ENCODE data around the gene NKD1. TPM values are rescaled to one million over a fixed set of nuclear protein-coding genes. Genes with fewer than 3 reads are reported as not detected.
A peak's percentile ranks its signal among the peaks of the same experiment; 100 is the strongest.

Gene NKD1
- total RNA-seq, 1 experiment from 2014 or later, result 0.06 TPM

DNA sequence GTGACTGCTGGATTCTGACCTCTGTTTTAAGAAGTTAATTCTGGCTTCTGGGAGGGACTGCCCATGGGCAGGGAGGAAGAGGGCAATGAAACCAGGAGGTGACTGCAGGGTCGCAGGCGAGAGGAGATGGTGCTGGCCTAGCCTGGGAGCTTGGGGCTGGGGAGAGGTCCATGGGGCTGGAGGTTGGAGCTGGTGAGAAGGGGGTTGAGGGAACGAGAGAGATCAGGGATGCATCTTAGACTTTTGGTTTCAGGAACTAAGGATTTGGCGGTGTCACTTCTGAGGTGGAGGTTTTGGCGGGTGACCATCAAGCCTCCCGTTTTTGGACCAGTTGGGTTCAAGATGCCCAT lies 64.6 kb downstream of the NKD1 start:
- DNase-seq (ENCODE audit: low read depth), result no peak

DNA sequence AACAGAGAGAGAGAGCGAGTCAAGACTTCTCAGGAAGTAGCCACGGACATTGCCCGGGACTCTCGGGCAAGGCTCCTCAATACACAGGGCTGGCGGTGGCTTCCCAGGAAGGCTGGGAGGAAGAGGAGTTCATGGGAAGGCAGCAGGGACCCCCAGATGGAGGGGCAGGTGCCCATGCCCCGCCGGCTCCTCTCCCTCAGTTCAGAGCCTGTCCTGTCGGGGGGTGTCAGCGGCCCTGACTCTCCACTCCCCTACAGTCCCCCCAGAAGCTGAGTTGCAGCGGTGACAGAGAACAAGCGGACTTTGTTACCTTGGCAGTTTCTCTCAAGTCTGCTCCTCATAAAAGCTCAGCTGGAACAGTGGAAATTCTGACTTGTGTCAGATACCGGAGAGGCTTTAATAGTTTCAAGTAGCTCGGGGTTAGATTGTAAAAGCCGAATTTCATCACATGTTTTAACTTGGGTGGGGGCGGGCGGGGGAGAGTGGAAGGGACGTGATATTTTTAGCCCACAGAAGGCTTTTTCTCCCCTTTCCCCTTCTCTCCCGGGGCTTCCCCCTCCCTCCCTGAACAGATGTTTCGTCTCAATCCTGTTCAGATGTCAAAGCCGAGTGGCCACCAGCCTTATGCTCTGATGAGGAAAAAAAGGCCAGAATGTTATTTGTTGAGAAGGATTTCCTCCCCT lies 65.2 kb downstream of the NKD1 start:
- peak; percentile 16 for DNase-seq (ENCODE audit: low read depth)

DNA sequence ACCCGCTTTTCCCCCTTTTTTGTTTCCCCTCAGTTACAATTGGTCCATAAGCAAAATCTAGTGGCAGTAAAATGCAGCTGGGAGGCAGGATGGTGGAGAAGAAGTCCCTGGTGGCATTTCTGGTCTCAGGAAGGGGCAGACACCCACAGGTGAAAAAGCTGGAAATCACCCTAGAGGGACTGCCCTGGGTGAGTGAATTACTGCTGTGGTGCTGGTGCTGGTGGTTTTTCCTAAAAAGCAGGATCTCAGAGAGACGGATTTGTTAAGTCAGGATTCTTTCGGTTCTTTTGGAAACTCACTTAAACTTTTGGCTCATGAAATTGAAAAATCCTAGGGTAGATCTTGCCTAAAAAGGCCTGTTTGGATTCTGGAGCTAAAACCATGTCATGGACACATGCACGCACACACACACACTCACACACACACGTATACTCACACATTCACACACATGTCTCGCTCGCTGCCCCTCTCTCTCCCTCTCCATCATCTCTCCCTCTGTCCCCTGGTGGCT lies 65.8 kb downstream of the NKD1 start:
- no peak for DNase-seq (ENCODE audit: low read depth)

DNA sequence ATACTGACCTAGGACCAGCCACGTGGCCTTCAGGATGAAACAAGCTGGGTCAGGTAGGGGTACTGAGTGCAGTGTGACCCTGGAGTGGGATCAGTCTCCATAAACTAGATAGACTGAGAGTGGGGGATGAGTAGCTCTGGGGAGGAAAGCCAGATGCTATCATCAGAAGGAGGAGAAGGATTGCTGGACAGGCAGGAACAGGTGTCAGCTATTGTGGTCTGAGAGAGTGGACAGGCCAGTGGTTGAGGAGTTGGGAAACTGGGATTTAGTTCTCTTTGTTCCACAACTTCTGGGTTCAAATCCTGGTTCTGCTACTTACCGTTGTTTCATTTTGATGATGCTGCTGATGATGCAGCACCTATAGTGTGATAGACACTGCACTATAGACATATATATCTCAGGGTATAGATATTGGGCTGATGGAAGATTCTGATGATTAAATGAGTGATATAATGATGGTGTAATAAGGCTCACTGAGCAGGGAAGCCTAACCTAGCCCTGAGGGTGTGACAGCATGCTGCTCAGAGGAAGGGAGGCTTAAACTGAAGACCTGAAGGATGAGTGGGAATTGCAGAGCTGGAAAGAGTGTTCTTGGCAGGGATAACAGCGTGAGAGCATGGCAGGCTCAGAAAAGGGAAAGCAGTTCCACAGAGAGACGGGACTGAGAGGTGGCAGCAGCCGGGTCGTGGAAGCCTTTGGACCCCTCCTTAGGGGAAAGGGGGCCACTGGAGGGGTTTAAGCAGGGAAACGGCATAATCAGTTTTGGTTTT lies 66.9 kb downstream of the NKD1 start:
- DNase-seq (ENCODE audit: low read depth), result peak; percentile 71

DNA sequence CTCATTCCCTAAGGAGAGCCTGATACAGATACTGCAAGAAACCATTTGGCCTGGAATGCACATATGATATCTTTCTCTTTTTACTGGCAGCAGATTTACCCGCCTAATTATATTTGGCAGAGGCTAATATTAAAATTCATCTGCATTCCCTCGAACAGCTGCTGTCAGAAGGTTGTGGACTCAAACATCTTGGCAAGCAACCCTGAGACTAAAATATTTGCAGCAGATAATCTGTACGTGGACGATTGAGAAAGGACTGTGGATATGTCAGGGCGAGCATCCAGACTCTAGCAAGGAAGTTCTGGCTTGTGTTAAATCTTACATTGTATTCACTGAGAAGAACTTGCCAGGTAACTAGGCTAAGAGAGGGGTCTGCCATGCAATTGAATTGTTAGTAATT lies 67.7 kb downstream of the NKD1 start:
- DNase-seq (ENCODE audit: low read depth), result peak; percentile 27

DNA sequence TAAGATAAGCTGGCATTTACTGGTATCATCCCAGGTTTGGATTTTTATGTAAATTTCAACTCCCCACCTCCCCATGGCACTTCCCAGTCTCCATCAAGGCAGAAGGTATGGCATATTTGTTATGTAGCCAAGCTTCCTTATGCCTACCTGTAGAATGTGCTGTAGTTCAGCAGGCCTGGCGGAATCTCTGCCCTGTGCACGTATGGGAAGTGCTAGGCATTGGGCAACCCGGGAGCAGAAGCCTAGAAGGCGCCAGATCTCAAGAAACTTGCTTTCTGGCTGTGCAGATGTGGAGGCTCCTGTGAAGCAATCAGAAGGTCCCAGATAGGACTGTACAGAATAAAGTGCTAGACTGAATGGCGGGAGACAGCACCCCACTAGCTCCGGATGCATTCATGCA lies 68.2 kb downstream of the NKD1 start:
- DNase-seq (ENCODE audit: low read depth), result no peak

DNA sequence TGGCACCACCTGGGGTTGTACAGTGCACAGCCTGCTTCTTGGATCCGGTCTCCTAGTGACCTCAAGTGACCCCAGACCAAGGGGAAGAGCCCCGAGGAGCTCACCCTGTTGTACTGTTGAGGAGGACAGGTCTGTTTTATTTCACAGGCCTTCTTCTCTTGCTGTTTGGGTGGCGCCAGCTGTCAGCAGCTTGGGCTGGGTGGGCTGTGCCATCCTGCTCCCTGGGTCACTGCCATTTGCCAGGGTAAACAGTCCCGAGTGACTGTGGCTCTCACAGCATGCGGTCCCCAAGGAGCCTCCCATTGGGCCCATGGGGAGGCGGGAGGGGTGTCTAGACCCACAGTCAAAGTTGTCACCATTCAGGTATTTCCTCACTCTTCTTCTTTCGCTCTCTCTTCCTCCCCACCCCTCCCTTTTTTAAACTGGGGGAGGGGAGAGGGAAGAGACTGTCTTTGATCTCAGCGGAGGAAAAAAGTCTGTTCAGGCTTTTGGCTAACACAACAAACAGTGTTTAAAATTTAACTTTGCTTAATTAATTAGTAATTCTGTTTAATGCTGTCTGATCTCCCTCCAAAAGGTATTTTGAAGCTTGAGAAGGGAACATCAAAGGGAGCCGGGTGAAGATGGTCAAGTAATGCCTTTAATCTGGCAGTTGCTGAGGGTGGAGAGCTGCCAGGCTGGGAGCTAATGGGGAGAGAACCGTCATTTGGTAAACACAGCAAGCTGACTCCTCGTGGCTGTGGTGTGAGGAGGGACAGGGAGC lies 68.9 kb downstream of the NKD1 start:
- DNase-seq (ENCODE audit: low read depth), result no peak

DNA sequence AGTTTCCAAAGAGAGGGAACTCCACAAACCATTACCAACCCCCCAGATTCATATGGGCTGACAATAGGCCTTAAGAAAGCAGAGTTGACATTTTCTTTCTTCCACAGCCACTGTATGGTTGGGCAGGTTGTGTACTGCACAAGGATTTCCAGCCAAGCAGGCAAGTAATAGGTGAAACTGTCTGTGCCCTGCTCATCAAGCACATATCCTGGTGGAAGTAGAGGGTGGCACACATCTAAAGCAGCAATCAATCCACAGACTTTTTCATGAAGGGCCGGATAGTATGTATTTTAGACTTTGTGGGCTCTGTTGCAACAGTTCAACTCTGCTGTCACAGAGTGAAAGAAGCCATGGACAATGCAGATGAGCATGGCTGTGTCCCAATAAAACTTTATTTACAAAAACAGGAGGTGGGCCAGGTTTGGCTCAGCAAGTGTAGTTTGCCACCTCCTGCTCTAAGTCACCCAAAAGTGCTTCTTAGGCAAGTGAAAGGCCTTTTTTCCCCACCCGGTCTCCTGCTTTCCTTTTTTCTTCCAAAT lies 69.5 kb downstream of the NKD1 start:
- DNase-seq (ENCODE audit: low read depth), result no peak

DNA sequence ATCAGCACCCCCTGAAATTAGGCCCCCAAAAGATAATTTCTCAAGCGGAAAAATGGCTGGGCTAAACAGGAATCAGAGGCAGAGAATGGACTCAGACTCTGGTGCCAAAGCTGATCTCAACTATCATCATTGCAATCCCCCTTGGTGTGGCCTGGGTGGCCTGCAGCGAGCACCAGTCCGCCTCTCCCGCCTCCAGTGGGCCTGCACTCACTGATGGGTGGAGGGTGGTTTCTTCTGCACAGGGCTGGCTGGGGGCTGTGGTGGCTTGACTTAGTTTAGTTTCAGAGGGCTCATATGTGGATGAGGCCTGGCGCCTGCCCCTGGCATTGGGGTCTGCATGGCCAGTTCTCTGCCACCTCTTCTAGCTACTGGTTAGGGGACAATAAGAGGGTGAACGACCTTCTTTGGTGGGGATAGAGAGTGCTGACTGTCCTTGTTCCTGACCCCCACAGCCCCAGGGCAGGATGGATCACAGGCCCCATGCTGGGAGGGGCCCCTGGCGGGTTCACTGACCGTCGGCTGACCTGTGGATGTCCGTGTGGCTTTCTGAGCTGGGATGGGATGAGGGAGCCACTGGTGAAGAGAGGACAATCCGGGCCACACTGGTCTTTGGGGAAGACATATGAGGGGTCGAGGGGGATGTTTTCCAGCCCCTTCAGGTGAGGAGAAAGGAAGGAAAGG lies 70.2 kb downstream of the NKD1 start:
- no peak for DNase-seq (ENCODE audit: low read depth)

DNA sequence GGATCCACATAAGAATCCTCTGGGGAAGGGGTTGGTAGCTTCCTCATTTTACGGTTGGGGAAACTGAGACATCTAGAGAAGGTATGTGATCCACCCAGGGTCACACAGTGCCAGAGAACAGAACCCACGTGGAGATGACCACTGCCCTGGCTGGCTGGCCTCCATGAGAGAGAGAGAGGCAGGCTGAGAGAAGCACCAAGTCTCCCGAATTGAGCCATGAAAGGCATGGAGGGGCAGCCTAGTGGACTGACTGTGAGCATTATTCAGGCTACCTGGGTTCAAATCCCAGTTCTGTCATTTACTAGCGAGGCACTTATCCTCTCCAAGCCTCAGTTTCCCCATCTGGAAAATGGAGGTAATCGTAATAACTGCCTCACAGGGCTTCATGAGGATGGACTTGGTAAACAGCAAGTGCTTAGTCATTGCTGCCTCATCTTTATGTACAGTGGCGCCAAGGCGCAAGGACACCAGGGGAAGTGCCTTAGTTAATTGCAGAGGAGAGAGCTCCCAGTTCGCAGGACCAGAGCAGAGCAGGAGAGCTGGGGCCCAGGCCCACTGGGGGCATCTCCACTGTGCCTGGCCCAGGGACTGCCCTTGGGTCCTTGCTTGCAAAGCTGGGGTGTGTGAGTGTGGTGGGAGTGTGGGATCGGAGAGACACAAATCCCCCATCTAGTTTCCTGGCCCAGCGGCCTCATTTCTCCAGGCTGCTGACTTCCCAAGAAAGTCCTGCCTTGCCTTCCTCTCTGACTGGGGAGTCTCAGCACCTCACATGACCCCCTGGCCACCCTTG lies 71.7 kb downstream of the NKD1 start:
- no peak for DNase-seq (ENCODE audit: low read depth)

DNA sequence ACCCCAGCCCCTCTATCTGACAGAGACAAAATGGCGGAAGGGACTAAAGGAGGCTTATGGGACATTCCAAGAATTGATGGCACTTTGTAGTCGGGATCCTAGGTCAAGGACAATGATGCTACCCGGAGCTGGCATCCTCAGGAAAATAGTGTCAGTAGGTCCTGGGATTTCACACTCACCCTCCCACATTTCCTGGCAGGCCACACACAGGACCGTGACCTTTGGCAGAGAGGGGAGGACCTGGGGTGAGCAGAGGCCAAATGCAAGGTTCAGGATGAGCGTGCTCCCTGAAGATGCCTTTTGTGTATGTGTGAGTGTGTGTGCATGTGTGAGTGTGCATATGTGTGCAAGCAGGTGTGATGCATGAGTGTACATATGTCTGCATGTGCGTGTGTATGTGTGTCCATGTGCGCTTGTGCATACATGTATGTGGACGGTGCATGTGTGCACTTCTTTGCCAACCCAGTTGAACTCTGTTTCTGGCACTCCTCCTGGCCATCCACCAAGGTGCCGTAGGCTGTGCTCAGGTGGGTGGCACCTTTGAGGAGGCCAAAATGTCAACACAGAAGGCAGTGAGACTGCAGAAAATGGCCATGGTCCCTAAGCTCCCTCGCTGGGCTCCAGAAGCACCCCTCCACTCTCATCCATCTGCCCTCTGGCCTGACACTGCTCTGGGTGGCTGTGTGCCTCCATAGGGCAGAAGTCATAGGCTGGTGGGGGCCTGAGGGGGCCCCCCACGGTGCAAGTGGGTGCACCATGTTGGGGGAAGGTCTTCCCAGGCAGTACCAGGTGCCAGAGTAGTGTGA lies 72.7 kb downstream of the NKD1 start:
- DNase-seq (ENCODE audit: low read depth), result no peak

DNA sequence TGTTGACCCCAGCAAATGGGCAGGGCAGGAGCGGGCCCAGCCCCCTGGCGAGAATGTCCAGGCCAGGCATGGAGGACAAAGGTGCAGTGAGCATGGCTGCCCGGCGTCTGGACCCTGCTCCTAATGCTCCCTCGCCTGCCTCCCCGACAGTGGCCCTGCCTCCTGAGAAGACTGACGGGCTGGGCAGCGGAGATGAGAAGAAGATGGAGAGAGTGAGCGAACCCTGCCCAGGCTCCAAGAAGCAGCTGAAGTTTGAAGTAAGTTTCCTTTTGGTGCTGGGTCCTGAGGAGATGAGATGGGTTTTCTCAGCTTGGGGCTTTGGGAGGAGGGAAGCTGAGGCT lies 73.2 kb downstream of the NKD1 start:
- DNase-seq (ENCODE audit: low read depth), result no peak

DNA sequence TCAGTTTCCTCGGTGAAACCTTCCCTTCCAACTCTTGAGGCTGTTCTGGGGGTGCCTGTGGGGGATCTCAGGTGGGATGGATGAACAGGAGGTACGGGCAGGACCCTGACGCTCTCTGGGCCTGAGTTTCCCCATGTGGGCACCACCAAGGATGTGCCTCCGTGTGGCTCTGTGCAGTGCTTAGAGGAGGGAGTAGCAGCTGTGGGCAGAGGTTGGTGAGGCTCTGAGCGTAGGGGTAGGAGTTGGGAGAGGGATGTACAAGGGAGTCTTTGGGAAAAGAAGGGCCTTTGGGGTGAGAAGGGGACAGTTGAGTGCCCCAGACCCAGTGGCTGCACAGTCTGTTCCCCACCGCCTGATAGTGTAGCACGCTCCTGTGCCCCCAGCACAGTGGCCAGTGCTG lies 73.8 kb downstream of the NKD1 start:
- no peak for DNase-seq (ENCODE audit: low read depth)

DNA sequence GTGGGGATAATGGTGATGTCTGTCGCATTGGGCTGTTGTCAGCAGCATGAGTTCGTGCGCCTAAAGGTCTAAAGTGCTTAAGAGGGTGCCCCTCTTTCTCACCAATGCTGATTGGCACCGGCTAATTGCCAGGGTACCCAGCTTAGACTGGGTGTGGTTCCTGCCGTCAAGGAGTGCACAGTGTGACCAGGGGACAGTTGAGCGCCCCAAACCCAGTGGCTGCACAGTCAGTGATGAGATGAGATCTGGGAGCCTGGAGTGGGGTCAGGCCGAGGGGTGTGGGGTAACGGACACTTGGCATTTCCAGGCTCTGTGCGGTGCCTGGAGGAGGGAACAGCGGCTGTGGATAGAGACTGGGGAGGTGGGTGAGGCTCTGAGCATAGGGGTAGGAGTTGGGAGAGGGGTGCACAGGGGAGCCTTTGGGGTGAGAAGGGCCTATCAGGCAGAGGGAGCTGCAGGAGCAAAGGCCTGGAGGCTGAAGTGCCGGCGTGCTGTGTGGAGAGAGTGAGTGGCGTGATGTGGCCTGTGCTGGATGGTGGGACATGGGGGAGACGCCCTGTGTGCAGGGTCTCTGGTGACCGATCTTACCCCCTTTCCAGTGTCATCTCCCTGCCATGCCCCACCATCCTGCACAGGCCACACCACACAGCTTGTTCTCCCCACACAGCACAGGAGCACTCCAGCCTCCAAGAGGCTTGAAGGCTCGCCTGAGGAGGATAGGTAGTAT lies 74.6 kb downstream of the NKD1 start:
- no peak for DNase-seq (ENCODE audit: low read depth)

DNA sequence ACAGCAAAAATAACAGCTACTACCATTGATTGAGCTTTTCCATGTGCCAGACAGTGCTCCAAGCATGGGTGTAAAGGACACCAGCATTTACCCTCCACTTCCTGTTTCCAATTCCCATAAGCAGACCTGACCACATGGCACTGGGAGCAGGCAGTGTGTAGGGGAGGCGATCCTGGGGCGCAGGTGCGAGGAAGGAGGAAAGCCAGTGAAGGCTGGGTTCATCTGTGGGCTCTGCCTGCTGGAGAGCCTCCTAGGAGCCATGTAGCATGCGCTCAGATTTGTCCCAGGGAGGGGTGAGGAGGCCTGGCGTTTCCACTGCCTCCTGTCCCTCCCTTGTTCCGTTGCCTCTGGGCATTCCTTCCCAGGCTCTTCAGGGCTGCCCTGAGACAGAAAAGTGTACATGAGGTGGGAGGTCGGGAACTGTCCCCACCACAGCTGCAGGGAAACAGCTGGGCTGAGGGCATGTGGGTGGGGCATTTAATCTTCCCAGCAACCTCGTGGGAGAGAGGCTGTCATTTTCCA lies 76.3 kb downstream of the NKD1 start:
- no peak for DNase-seq (ENCODE audit: low read depth)

DNA sequence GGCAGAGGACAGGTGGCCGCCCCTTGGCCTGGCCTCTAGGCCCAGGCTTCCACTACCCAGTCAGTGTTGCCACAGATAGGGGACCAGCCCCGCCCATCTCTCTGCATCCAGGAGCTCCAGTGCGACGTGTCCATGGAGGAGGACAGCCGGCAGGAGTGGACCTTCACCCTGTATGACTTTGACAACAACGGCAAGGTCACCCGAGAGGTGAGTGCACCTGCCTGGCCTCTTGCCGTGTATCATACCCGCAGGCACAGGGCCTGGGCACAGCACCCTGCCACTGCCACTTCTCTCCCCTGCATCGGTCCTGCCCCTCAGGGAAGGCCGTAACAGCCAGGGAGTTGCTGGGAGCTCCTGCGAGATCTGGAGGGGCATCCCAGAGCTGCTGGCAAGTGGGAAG lies 77.2 kb downstream of the NKD1 start:
- no peak for DNase-seq (ENCODE audit: low read depth)

DNA sequence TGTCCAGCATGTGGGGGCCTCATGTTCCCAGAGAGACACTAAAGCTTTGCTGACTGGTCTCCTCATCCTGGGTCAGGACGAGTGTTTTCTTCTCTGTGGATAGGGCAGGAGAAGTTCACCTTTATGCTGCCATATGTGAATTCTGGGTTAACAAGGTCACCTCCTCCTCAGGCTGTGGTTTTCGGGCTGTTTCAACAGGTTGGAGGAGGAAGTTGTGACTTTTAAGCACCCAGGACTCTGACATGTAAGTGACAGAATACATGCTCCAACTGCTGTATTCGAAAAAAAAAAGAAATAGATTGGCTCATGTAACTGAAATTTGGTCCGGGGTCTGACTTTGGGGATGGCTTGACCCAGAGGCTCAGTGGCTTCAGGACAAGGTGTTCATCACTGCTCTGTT lies 78.7 kb downstream of the NKD1 start:
- no peak for DNase-seq (ENCODE audit: low read depth)

DNA sequence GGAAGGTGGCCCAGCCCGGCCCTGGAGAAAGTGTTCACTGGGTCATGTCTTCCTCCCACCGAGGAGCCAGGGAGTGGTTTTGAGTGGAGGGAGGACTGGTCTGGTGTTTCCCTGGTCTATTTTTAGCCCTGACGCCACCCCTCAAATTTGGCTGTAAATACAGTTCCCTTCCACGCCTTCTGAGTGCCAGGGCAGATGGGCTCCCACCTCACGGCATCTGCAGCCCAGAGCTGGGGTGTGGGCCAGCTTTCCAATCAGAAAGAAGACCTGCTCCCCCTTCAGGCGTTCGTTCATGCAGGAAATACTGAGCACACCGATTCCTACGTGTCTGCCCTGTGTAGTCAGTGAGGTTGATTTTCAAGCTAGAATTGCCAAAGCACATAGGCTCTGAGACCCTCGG lies 79.2 kb downstream of the NKD1 start:
- no peak for DNase-seq (ENCODE audit: low read depth)

DNA sequence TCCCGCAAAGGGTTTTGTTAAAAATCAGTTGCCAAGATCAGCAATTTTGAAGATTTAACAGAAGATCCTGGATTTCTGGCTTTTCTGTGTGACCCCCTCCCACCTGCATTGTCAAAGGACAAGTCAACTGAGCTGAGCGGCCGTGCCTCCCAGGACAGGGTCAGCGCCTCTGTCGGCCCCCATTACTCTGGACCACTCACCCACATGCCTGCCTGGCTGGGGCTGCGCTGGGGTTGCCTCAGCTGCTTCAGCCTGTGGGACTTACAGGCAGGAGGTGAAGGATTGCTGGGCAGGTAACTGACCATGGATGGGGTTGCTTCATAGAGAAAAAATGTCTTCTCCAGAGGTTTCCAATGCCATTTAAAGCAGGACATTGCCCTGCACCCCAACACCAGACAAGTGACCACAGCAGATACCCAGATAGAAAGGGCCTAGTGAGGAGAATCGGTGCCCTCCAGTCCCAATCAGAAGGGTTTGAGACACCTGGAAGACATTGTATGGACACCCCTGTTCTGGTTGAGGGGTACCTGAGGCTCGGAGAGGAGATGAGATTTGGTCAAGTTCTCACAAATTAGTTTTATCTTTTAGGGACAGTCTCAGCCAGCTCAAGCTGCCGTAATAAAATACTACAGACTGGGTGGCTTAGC lies 80.1 kb downstream of the NKD1 start:
- DNase-seq (ENCODE audit: low read depth), result no peak

All from LHCN-M2 (cell line).